ENCODE results near the gene PLXNB2. TPM values are rescaled to one million over a fixed set of nuclear protein-coding genes. Genes with fewer than 3 reads are reported as not detected.

Gene PLXNB2
- total RNA-seq, 1 donor from 2014 or later, result 362 TPM

DNA sequence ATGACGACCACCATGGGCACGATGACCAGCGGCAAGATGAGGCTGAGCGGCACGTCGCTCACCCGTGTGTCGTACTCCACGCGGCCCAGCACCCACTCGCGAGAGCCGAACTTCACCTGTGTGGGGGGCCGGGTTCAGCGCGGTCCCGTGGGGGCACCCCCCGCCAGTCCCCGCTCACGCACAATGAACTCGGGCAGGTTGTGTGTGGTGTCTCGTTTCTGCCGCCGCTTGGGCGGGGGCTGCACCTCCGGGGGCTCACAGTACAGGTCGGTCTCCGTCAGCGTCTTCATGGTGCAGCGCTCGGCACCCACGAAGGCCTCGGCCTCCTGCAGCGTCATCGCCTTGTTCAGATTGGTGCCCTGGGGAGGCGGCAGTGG, 26.1 kb downstream of the PLXNB2 start:
- no peak for DNase-seq (ENCODE audit: extremely low spot score, unreplicated experiment)
- H3K27ac Mint-ChIP-seq (ENCODE audit: unreplicated experiment), result no peak overlapping the region
- H3K4me1 Mint-ChIP-seq (ENCODE audit: unreplicated experiment), result peaks cover 3% of the 10 kb centered on the region
- H3K36me3 Mint-ChIP-seq (ENCODE audit: unreplicated experiment), result peaks cover 15% of the 10 kb centered on the region
- TF ChIP-seq, protein P1, sequence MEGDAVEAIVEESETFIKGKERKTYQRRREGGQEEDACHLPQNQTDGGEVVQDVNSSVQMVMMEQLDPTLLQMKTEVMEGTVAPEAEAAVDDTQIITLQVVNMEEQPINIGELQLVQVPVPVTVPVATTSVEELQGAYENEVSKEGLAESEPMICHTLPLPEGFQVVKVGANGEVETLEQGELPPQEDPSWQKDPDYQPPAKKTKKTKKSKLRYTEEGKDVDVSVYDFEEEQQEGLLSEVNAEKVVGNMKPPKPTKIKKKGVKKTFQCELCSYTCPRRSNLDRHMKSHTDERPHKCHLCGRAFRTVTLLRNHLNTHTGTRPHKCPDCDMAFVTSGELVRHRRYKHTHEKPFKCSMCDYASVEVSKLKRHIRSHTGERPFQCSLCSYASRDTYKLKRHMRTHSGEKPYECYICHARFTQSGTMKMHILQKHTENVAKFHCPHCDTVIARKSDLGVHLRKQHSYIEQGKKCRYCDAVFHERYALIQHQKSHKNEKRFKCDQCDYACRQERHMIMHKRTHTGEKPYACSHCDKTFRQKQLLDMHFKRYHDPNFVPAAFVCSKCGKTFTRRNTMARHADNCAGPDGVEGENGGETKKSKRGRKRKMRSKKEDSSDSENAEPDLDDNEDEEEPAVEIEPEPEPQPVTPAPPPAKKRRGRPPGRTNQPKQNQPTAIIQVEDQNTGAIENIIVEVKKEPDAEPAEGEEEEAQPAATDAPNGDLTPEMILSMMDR (IDR thresholded peaks at IDR 0.05), result no peak
- H3K9me3 Mint-ChIP-seq (ENCODE audit: unreplicated experiment), result no peaks in the 10 kb centered on the region
- no peaks in the 10 kb centered on the region for H3K27me3 Mint-ChIP-seq (ENCODE audit: unreplicated experiment)
- no peak overlapping the region for H3K4me3 Mint-ChIP-seq (ENCODE audit: unreplicated experiment)

DNA sequence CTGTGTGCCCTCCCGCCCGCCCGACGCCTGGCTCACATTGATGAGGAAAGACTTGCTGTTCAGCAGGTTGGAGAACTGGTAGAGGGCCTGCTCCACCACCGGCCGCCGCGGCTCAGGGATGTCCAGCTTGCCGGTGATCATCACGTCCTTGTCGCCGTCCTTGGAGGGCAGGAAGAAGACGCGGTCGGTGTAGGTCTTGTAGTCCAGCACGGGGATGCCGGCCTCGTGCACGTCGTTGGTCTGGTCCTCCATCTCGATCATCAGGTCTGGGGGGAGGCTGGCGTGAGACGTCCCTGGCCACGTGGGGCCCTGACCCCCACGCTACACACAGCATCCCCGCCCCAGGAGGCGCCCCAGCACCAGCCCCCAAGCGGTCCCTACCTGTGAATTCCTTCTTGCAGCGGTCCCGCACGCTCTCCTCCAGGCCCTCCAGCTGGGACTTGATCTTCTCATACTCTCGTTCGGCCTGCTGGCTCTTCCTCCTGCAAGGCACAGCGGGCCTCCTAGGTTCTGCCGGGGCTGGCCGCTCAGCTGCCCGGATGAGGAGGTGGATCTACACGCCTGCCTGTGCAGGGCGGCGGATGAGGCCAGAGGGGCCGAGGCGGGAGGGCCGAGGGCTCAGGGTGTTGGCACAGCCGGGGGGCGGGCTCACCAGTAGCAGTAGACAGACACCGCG, 26.6 kb downstream of the PLXNB2 start:
- Mint-ChIP-seq H3K27ac (ENCODE audit: unreplicated experiment) (no peak overlapping the region), H3K27me3 (ENCODE audit: unreplicated experiment) (no peaks in the 10 kb centered on the region)
- DNase-seq (ENCODE audit: extremely low spot score, unreplicated experiment), result no peak

DNA sequence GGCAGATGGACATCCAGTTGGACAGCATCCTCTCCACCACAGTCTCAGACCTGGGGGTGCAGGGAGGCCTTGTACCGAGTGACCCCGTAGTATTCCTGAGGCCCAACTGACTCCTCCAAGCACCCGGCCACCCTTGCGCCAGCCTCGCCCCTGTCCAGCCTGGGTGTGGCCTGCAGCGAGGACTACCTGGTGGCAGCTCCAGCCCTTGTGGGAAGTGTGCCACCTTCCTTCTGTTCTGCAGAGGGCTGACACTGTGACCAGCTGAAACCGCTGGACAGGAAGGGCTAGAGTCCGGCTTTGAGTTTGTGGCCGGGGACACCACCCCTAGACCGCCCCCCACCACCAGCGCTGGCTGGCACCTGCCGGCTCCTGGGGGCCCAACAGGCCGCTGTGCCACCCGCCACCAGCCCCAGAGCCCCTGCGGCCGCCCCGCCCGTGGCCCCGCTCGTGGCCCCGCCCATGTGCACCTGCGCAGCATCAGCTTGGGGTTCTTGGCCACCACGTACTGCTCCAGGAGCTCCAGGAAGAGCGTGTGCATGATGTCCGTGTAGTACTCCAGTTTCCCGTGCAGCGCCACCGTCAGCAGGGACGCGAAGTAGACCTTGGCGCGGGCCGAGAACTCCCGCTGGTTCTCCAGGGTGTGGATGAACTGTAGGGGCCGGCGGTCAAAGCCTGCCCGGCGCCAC, 27.3 kb downstream of the PLXNB2 start:
- no peak for DNase-seq (ENCODE audit: extremely low spot score, unreplicated experiment)
- Mint-ChIP-seq H3K4me3 (ENCODE audit: unreplicated experiment) (no peak overlapping the region), H3K4me1 (ENCODE audit: unreplicated experiment) (peaks cover 3% of the 10 kb centered on the region), H3K36me3 (ENCODE audit: unreplicated experiment) (peaks cover 14% of the 10 kb centered on the region), H3K27ac (ENCODE audit: unreplicated experiment) (no peak overlapping the region), H3K9me3 (ENCODE audit: unreplicated experiment) (no peaks in the 10 kb centered on the region), H3K27me3 (ENCODE audit: unreplicated experiment) (no peaks in the 10 kb centered on the region)
- TF ChIP-seq, protein P1 (IDR thresholded peaks at IDR 0.05), result no peak

More for the DNA sequence above, 26.6 kb downstream of the PLXNB2 start:
- H3K9me3 Mint-ChIP-seq (ENCODE audit: unreplicated experiment), result no peaks in the 10 kb centered on the region
- H3K4me3 Mint-ChIP-seq (ENCODE audit: unreplicated experiment), result no peak overlapping the region
- peaks cover 13% of the 10 kb centered on the region for H3K36me3 Mint-ChIP-seq (ENCODE audit: unreplicated experiment)
- peaks cover 3% of the 10 kb centered on the region for H3K4me1 Mint-ChIP-seq (ENCODE audit: unreplicated experiment)
- TF ChIP-seq, protein P1 (IDR thresholded peaks at IDR 0.05), result no peak

DNA sequence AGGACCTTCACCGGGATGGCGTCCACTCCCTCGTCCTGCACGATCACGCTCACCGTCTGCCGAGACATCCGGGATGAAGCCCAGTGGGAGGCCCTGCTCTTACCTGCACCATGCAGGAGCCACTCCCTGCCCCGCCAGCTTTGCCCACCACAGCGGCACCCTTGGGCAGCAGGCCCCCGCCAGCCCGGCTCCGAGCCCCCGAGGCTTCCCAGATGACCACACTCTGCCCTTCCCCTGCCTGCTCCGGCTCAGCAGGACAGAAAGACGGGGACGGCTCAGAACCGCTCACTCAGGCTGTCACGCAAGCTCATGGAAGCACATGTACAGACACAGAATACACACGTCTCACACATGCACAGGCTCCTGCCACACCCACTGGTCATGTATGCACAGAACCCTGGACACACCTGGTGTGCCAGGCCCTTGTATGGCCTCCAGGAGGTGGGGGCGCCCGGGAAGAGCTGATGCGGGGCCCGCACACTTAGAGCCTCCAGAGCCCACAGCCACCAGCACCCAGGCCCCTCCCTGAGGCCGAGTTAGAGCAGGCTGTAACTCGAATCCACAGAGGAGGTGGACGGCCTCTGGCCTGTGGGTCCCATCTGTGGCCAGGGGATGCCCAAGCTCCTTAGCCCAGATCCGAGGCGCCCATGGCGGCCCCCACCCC, 28.4 kb downstream of the PLXNB2 start:
- Mint-ChIP-seq H3K4me3 (ENCODE audit: unreplicated experiment) (no peak overlapping the region), H3K36me3 (ENCODE audit: unreplicated experiment) (peaks cover 20% of the 10 kb centered on the region), H3K27ac (ENCODE audit: unreplicated experiment) (no peak overlapping the region), H3K4me1 (ENCODE audit: unreplicated experiment) (peaks cover 7% of the 10 kb centered on the region), H3K9me3 (ENCODE audit: unreplicated experiment) (no peaks in the 10 kb centered on the region), H3K27me3 (ENCODE audit: unreplicated experiment) (no peaks in the 10 kb centered on the region)
- DNase-seq (ENCODE audit: extremely low spot score, unreplicated experiment), result no peak
- TF ChIP-seq, protein P1 (IDR thresholded peaks at IDR 0.05), result no peak

DNA sequence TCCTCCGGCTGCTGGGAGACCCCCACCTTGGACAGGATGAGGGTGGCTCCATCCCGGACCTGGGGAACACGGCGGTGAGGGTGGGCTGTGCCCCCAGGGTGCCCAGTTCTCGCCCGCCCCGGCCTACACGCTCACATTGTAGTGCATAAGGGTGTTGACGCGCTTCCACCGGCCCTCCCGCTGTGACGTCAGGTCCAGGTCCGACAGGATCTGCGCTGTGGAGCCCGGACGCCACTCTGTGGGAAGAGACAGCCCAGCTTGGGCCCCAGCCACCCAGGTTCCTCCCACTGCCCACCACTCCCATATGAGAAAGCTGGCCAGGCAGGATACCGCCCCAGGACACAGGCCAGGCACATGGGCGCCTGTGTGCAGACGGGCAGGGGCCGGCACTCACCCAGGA, 29.0 kb downstream of the PLXNB2 start:
- H3K27me3 Mint-ChIP-seq (ENCODE audit: unreplicated experiment), result no peaks in the 10 kb centered on the region
- H3K36me3 Mint-ChIP-seq (ENCODE audit: unreplicated experiment), result peaks cover 23% of the 10 kb centered on the region
- TF ChIP-seq, protein P1 (IDR thresholded peaks at IDR 0.05), result no peak
- H3K4me1 Mint-ChIP-seq (ENCODE audit: unreplicated experiment), result peaks cover 7% of the 10 kb centered on the region
- no peak overlapping the region for H3K27ac Mint-ChIP-seq (ENCODE audit: unreplicated experiment)
- no peaks in the 10 kb centered on the region for H3K9me3 Mint-ChIP-seq (ENCODE audit: unreplicated experiment)
- no peak overlapping the region for H3K4me3 Mint-ChIP-seq (ENCODE audit: unreplicated experiment)
- no peak for DNase-seq (ENCODE audit: extremely low spot score, unreplicated experiment)
